ENCODE measurements around the gene CP. TPM values are rescaled to one million over a fixed set of nuclear protein-coding genes. Genes with fewer than 3 reads are reported as not detected.

CP gene
- not detected in 2 replicates for total RNA-seq

DNA sequence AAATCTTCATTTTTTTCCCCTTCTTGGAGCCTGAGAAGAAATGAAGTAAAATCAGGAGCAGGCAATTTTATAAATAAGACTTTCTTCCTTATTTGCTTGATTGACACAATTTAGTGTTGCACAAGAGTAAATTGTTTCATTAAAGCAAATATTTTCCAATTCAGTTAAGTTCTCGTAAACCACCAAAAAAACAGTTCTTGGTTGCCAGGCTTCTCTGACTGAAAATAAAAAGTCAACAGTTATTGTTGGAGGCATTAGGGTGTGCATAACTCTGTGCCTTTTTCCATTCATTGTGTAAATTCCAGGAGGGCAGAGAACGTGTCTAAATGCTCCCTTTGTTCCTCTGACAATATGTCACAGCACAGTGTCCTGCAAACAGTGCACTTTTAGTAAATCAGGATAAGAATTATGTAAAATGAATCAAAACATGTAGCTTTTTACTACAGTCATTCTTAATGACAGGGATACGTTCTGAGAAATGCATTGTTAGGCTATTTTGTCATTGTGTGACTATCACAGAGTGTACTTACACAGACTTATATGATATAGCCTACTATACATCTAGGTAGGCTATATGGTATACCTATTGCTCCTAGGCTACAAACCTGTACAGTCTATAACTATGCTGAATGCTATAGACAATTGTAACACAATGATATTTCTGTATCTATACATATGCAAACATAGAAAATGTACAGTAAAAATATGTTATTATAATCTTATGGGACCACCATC, at the start of gene CP:
Gene CP, minus strand, starts transcription at position 47 of the 735 bp plus-strand sequence. Its CDS starts 37 bp downstream, at position 10.

DNA sequence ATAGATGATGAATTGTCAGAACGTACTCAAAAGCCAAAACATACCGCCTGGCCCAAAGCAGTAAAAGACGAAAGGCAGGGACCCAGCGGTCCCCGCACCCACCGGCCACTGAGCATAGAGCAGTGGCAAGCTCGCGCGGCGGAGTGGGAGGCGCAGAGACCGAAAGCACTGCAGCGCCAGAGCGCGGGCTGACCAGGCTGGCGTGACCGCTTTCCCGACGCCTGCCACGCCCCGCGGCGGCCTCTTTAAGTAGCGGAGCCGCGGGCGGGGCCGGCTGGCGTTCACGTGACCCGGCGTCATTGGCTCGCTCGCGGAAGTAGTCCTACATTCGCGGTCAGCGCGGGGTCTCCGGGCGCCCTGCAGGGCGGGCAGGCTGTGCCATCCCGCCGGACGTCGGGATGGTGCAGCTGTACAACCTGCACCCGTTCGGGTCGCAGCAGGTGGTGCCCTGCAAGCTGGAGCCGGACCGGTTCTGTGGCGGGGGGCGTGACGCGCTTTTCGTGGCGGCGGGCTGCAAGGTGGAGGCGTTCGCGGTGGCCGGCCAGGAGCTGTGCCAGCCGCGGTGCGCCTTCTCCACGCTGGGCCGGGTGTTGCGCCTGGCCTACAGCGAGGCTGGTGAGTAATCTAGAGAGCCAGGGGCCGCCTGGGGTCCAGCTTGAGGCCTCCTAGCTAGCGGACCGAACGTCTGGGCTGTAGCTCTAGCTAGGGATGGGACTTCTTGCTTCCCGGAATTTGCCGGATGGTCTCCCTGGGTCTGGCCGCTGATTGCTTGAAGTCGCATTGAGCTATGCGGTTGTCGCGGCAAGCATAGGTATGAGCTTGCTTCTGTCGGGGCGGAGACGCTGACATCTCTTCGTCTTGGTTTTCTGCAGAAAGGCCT, 92.1 kb downstream of the CP start, which contains the start of gene HPS3:
Gene HPS3, plus strand, starts transcription at position 313 of the 880 bp plus-strand sequence. Its CDS starts 86 bp downstream, at position 399.

Other genes starting within 250 kb of the CP start
- 39.4 and 46.0 TPM in 2 replicates for gene GYG1, start 230.3 kb downstream of the CP start, total RNA-seq
- 12.7 and 13.5 TPM in 2 replicates for gene HLTF, start 135.3 kb downstream of the CP start, total RNA-seq
- gene HPS3, start 92.2 kb downstream of the CP start, total RNA-seq = 29.0 and 32.5 TPM in 2 replicates
- gene TM4SF18, start 111.8 kb upstream of the CP start, total RNA-seq = 317 and 346 TPM in 2 replicates
- gene TM4SF1, start 155.8 kb upstream of the CP start, total RNA-seq = 612 and 623 TPM in 2 replicates